Neural crest cell (in vitro differentiated cells): ENCODE data around the gene AUTS2. TPM values are rescaled to one million over a fixed set of nuclear protein-coding genes. Genes with fewer than 3 reads are reported as not detected.

ENCODE experiments used
- DNase-seq: peaks from one replicate; pipeline ENCODE4 v3.0.0; 2021; ENCODE audit warnings: low read depth, mixed read lengths, low spot score
- H3K27ac Mint-ChIP-seq: one replicate; pipeline ENCODE4 v1.8.0; 2021; ENCODE audit warnings: mild to moderate bottlenecking, mixed read lengths; ENCODE audit not compliant: unreplicated experiment
- H3K27me3 Mint-ChIP-seq: 2 replicates; pipeline ENCODE4 v1.8.0; 2021; ENCODE audit warnings: low read depth, mild to moderate bottlenecking, mixed read lengths
- H3K36me3 Mint-ChIP-seq: 2 replicates; pipeline ENCODE4 v1.8.0; 2021; ENCODE audit warnings: low read depth, mild to moderate bottlenecking, mixed read lengths
- H3K4me1 Mint-ChIP-seq: 2 replicates; pipeline ENCODE4 v1.8.0; 2021; ENCODE audit warnings: mixed read lengths
- H3K4me3 Mint-ChIP-seq: one replicate; pipeline ENCODE4 v1.8.0; 2021; ENCODE audit warnings: mild to moderate bottlenecking, mixed read lengths
- H3K9me3 Mint-ChIP-seq: 2 replicates; pipeline ENCODE4 v1.8.0; 2021; ENCODE audit warnings: mixed read lengths
- total RNA-seq: library from RNA; stranded (reverse); gene quantifications from 2 replicates; pipeline ENCODE4 v1.2.1, GENCODE V29; 2021
- TF ChIP-seq, protein P1 (sequence below): fragments of 200-600 bp; sonication (generic); conservative IDR thresholded peaks from 2 replicates; pipeline ENCODE4 v1.5.0; 2021; ENCODE audit warnings: antibody characterized with exemption, mild to moderate bottlenecking

AUTS2 gene
- total RNA-seq, 1 donor from 2014 or later, result 152 TPM

GRCh38 chr7:70700941-70701425 is 1102.7 kb downstream of the AUTS2 start:
- H3K27ac Mint-ChIP-seq, result no peak overlapping the region
- H3K4me3 Mint-ChIP-seq, result no peak overlapping the region
- TF ChIP-seq, protein P1, sequence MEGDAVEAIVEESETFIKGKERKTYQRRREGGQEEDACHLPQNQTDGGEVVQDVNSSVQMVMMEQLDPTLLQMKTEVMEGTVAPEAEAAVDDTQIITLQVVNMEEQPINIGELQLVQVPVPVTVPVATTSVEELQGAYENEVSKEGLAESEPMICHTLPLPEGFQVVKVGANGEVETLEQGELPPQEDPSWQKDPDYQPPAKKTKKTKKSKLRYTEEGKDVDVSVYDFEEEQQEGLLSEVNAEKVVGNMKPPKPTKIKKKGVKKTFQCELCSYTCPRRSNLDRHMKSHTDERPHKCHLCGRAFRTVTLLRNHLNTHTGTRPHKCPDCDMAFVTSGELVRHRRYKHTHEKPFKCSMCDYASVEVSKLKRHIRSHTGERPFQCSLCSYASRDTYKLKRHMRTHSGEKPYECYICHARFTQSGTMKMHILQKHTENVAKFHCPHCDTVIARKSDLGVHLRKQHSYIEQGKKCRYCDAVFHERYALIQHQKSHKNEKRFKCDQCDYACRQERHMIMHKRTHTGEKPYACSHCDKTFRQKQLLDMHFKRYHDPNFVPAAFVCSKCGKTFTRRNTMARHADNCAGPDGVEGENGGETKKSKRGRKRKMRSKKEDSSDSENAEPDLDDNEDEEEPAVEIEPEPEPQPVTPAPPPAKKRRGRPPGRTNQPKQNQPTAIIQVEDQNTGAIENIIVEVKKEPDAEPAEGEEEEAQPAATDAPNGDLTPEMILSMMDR, result no peak
- H3K4me1 Mint-ChIP-seq, result peaks cover 28% of the 10 kb centered on the region
- no peak for DNase-seq
- H3K27me3 Mint-ChIP-seq, result no peaks in the 10 kb centered on the region
- H3K9me3 Mint-ChIP-seq, result no peaks in the 10 kb centered on the region
- peaks cover 6% of the 10 kb centered on the region for H3K36me3 Mint-ChIP-seq

DNA sequence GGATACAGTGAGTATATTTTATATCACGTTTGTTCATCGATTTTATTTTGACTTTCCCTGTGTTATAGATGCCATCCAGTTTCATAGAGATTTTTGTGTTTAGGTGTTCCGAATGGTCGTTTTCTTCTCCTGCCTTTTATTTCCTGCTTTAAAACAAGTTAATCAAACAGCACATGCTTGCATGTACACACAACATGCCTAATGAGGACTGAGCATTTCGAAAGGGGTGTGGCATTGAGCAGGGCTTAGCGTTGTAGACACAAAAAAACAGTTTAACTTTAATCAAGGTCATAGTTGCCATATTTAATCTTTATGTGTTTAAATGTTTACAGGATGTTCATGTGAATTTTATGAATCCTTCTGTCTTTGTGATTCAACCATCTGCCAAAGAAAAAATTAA is 1103.2 kb downstream of the AUTS2 start:
- H3K27me3 Mint-ChIP-seq, result no peaks in the 10 kb centered on the region
- DNase-seq, result no peak
- TF ChIP-seq, protein P1, result no peak
- no peak overlapping the region for H3K27ac Mint-ChIP-seq
- H3K4me1 Mint-ChIP-seq, result peaks cover 33% of the 10 kb centered on the region
- H3K36me3 Mint-ChIP-seq, result peaks cover 8% of the 10 kb centered on the region
- no peaks in the 10 kb centered on the region for H3K9me3 Mint-ChIP-seq
- no peak overlapping the region for H3K4me3 Mint-ChIP-seq

- Mint-ChIP-seq H3K27ac (no peak overlapping the region), H3K4me3 (no peak overlapping the region), H3K36me3 (peaks cover 8% of the 10 kb centered on the region), H3K27me3 (no peaks in the 10 kb centered on the region), H3K9me3 (no peaks in the 10 kb centered on the region), H3K4me1 (peaks cover 38% of the 10 kb centered on the region)
- no peak for DNase-seq
- TF ChIP-seq, protein P1, result no peak
These were observed 1103.7 kb downstream of the AUTS2 start for GRCh38 chr7:70701991-70702390.

DNA sequence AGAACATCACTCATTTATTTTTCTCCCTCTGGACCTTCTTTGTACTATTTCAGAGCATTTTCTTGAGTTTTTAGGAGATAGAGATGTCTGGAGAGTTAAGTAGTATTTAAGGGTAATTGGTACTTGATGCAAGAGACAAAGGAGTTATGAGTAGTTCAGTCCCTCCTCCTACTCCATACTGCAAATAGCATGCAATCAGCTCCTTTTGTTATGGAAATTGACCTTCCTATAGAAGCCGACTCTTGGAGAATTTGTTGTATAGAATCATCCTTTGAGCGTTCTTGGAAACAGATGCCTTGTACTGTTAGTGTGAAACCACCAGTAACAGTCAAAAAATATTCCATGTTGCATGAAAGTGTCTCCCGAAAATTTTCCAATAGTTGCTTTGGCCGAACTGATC is 1105.5 kb downstream of the AUTS2 start:
- H3K9me3 Mint-ChIP-seq, result no peaks in the 10 kb centered on the region
- H3K27me3 Mint-ChIP-seq, result no peaks in the 10 kb centered on the region
- H3K4me3 Mint-ChIP-seq, result peak overlapping the region; percentile 41
- H3K27ac Mint-ChIP-seq, result peak overlapping the region; percentile 47
- H3K4me1 Mint-ChIP-seq, result peaks cover 53% of the 10 kb centered on the region
- DNase-seq, result no peak
- peaks cover 14% of the 10 kb centered on the region for H3K36me3 Mint-ChIP-seq
- TF ChIP-seq, protein P1, result no peak

DNA sequence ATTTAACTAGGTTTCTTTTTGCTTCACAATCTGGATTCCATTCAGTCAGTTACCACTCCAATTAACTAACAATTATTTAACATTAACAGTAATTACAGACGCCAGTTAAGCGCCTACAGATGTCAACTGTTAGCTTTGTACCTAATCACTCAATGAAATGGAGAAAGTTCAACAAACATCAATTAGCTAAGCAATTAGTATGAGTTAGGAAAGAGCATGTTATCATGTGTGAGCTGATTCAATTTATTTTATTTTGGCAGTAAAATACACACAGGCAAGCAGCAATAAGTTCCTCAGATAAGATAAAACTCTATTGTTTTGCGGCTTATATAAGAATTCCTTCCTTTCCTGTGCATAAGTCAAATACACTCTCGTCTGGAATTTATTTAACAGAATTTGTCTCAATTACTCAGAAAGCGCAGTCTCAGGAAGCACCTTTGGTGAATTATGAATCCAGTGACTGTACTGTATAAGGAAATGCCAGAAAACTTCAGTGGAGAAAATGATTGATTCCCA is 1106.6 kb downstream of the AUTS2 start:
- Mint-ChIP-seq H3K36me3 (peaks cover 14% of the 10 kb centered on the region), H3K27ac (no peak overlapping the region), H3K4me3 (no peak overlapping the region), H3K27me3 (no peaks in the 10 kb centered on the region), H3K4me1 (peaks cover 57% of the 10 kb centered on the region), H3K9me3 (no peaks in the 10 kb centered on the region)
- TF ChIP-seq, protein P1, result no peak
- no peak for DNase-seq

DNA sequence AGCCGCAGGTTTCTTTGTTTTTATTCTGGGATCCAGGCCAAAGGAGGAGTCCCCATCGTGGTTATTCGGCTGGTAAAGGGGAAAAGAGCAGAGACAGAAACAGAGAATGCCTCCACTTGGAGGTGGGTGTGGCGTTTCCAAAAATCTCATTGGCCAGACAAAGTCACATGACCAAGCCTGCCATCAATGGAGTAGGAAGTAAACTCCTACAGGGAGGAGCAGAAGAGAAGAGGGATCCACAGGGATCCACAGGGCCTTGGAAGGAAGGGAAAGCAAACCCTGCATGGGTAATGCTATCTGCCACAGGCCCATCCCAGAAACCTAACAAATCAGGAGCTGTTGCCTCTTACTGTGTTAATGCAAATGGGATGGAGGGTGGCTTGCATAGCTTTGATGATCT is 1107.9 kb downstream of the AUTS2 start:
- H3K4me1 Mint-ChIP-seq, result peaks cover 67% of the 10 kb centered on the region
- H3K4me3 Mint-ChIP-seq, result no peak overlapping the region
- H3K36me3 Mint-ChIP-seq, result peaks cover 18% of the 10 kb centered on the region
- DNase-seq, result no peak
- no peak overlapping the region for H3K27ac Mint-ChIP-seq
- no peaks in the 10 kb centered on the region for H3K27me3 Mint-ChIP-seq
- TF ChIP-seq, protein P1, result no peak
- no peaks in the 10 kb centered on the region for H3K9me3 Mint-ChIP-seq
